H1 (cell line): Measurements from ENCODE around the gene TUBGCP5. TPM values are rescaled to one million over a fixed set of nuclear protein-coding genes. Genes with fewer than 3 reads are reported as not detected.

ENCODE experiments used
- CTCF ChIA-PET: fragments of 300-600 bp; sonication (Branson Sonifier 250); formaldehyde crosslinking; loops from one replicate; lab custom pipeline; 2021; ENCODE audit not compliant: partially characterized antibody; lab: Charles Lee
- POLR2A ChIA-PET: fragments of 300-600 bp; sonication (Branson Sonifier 250); formaldehyde crosslinking; loops from one replicate; lab custom pipeline; 2021; ENCODE audit warnings: inconsistent platforms; ENCODE audit not compliant: partially characterized antibody; lab: Charles Lee
- DNase-seq, 2 experiments: peaks; one replicate each; pipeline versions ENCODE4 v3.0.0 to v3.0.0-alpha.2; 2010 to 2022; ENCODE audit warnings: low spot score in 2 of 2, low read depth in 1 of 2, mixed read lengths in 1 of 2
- FAIRE-seq: peaks from 2 replicates; lab custom pipeline; 2011; peaks lifted over from hg19 to GRCh38; lab: Jason Lieb, UNC
- H2AFZ ChIP-seq: 2 replicates; pipeline ENCODE4 v1.8.1; 2012; ENCODE audit warnings: low read length, inconsistent platforms
- H2AK5ac ChIP-seq: 2 replicates; pipeline ENCODE4 v1.6.1; 2013; ENCODE audit warnings: low read depth, low read length
- H2BK120ac ChIP-seq: replicated peaks from 2 replicates; pipeline ENCODE3; 2013; ENCODE audit warnings: low read depth, low read length, inconsistent platforms
- H2BK12ac ChIP-seq: 2 replicates; pipeline ENCODE4 v1.6.1; 2013; ENCODE audit warnings: low read depth, low read length
- H2BK15ac ChIP-seq: 2 replicates; pipeline ENCODE4 v1.6.1; 2013; ENCODE audit warnings: low read length
- H2BK20ac ChIP-seq: 2 replicates; pipeline ENCODE4 v1.6.1; 2013; ENCODE audit warnings: low read length
- H2BK5ac ChIP-seq: 2 replicates; pipeline ENCODE4 v1.6.1; 2013; ENCODE audit warnings: low read depth, low read length
- H3K14ac ChIP-seq: 2 replicates; pipeline ENCODE4 v1.6.1; 2013; ENCODE audit warnings: inconsistent platforms; ENCODE audit not compliant: insufficient read length
- H3K18ac ChIP-seq: 2 replicates; pipeline ENCODE4 v1.6.1; 2013; ENCODE audit warnings: low read length; ENCODE audit errors: extremely low read depth
- H3K23ac ChIP-seq: 2 replicates; pipeline ENCODE4 v1.6.1; 2013; ENCODE audit warnings: inconsistent platforms; ENCODE audit not compliant: insufficient read length
- H3K23me2 ChIP-seq: 2 replicates; pipeline ENCODE4 v1.6.1; 2013; ENCODE audit warnings: low read depth, low read length
- H3K27ac ChIP-seq: 2 replicates; pipeline ENCODE4 v1.6.1; 2011; ENCODE audit warnings: low read depth, low read length, inconsistent platforms
- H3K27me3 ChIP-seq, 4 experiments: replicated peaks in 1 of 4; 1 replicate in 1 of 4; 2 replicates in 3 of 4; pipeline versions ENCODE4 v1.6.1 to v1.8.1; 2011 to 2013; ENCODE audit warnings: low read length in 3 of 4, mild to moderate bottlenecking in 3 of 4, inconsistent platforms in 2 of 4, mixed read lengths in 2 of 4, moderate library complexity in 1 of 4; ENCODE audit not compliant: control insufficient read depth in 3 of 4, insufficient read depth in 3 of 4; ENCODE audit errors: extremely low read depth in 1 of 4
- H3K36me3 ChIP-seq, 4 experiments: 2 replicates each; pipeline versions ENCODE4 v1.6.1 to v1.8.1; 2011 to 2013; ENCODE audit warnings: mild to moderate bottlenecking in 4 of 4, low read length in 3 of 4, moderate library complexity in 2 of 4, control low read depth in 1 of 4, inconsistent platforms in 1 of 4; ENCODE audit not compliant: insufficient read depth in 4 of 4, control insufficient read depth in 2 of 4
- H3K4ac ChIP-seq: replicated peaks from 2 replicates; pipeline ENCODE3; 2013; ENCODE audit warnings: low read length, low read depth, mixed read lengths, inconsistent platforms; ENCODE audit not compliant: insufficient read length
- H3K4me1 ChIP-seq, 4 experiments: replicated peaks in 1 of 4; 1 replicate in 1 of 4; 2 replicates in 3 of 4; pipeline versions ENCODE4 v1.6.1 to v1.8.1; 2011 to 2013; ENCODE audit warnings: low read length in 3 of 4, inconsistent platforms in 2 of 4, mixed read lengths in 1 of 4; ENCODE audit not compliant: insufficient read depth in 4 of 4, control insufficient read depth in 3 of 4
- H3K4me2 ChIP-seq, 2 experiments: 2 replicates each; pipeline versions ENCODE4 v1.6.1 to v1.8.1; 2011 to 2013; ENCODE audit warnings: low read depth in 2 of 2, low read length in 2 of 2, control low read depth in 1 of 2, inconsistent platforms in 1 of 2, mild to moderate bottlenecking in 1 of 2; ENCODE audit not compliant: insufficient read depth in 1 of 2
- H3K4me3 ChIP-seq, 4 experiments: fragments of 200-600, 300-600 bp in 1 of 4; sonication (generic), shearing (Covaris generic), sonication (Bioruptor Twin) in 1 of 4; 2 replicates each; pipeline versions ENCODE4 v1.5.1 to v1.8.1; 2011 to 2016; ENCODE audit warnings: low read length in 4 of 4, low read depth in 3 of 4, control low read depth in 2 of 4, inconsistent platforms in 2 of 4, mild to moderate bottlenecking in 2 of 4, mixed read lengths in 1 of 4, moderate library complexity in 1 of 4; ENCODE audit not compliant: insufficient read depth in 2 of 4; ENCODE audit errors: extremely low read depth in 1 of 4
- H3K56ac ChIP-seq: replicated peaks from 2 replicates; pipeline ENCODE3; 2013; ENCODE audit warnings: low read depth, mild to moderate bottlenecking, mixed read lengths, low read length, inconsistent platforms; ENCODE audit not compliant: insufficient read length
- H3K79me1 ChIP-seq: 2 replicates; pipeline ENCODE4 v1.6.1; 2013; ENCODE audit warnings: low read depth, low read length, control low read depth
- H3K79me2 ChIP-seq, 2 experiments: 2 replicates each; pipeline versions ENCODE4 v1.6.1 to v1.8.1; 2012 to 2013; ENCODE audit warnings: low read length in 2 of 2, mild to moderate bottlenecking in 2 of 2, inconsistent platforms in 1 of 2; ENCODE audit not compliant: insufficient read depth in 2 of 2, control insufficient read depth in 1 of 2
- H3K9ac ChIP-seq, 4 experiments: replicated peaks in 1 of 4; 1 replicate in 1 of 4; 2 replicates in 3 of 4; pipeline versions ENCODE4 v1.6.1 to v1.8.1; 2011 to 2013; ENCODE audit warnings: low read depth in 3 of 4, low read length in 3 of 4, control low read depth in 2 of 4, mild to moderate bottlenecking in 2 of 4, moderate library complexity in 2 of 4, inconsistent platforms in 1 of 4; ENCODE audit errors: extremely low read depth in 1 of 4
- H3K9me3 ChIP-seq, 2 experiments: 2 replicates each; pipeline versions ENCODE4 v1.6.1 to v1.8.1; 2012 to 2013; ENCODE audit warnings: mild to moderate bottlenecking in 2 of 2, moderate library complexity in 2 of 2, control low read depth in 1 of 2, inconsistent platforms in 1 of 2, low read depth in 1 of 2, low read length in 1 of 2, mixed read lengths in 1 of 2; ENCODE audit not compliant: insufficient read depth in 2 of 2
- H4K20me1 ChIP-seq, 2 experiments: replicated peaks in 1 of 2; 2 replicates each; pipeline versions ENCODE3 to v1.8.1; 2011 to 2013; ENCODE audit warnings: inconsistent platforms in 2 of 2, low read length in 2 of 2, mild to moderate bottlenecking in 1 of 2; ENCODE audit not compliant: insufficient read depth in 2 of 2, control insufficient read depth in 1 of 2
- H4K5ac ChIP-seq: 2 replicates; pipeline ENCODE4 v1.6.1; 2013; ENCODE audit warnings: low read length, low read depth, mixed read lengths, inconsistent platforms; ENCODE audit not compliant: insufficient read length
- H4K8ac ChIP-seq: 2 replicates; pipeline ENCODE4 v1.8.0; 2013; ENCODE audit warnings: mild to moderate bottlenecking, moderate library complexity, low read length, inconsistent platforms; ENCODE audit not compliant: insufficient read depth; ENCODE audit errors: extremely low read depth
- H4K91ac ChIP-seq: replicated peaks from 2 replicates; pipeline ENCODE3; 2013; ENCODE audit warnings: low read length, mixed read lengths, inconsistent platforms; ENCODE audit not compliant: insufficient read length
- ATF2 ChIP-seq: IDR thresholded peaks from 2 replicates; pipeline ENCODE4 v1.6.1; 2012; ENCODE audit warnings: low read length, inconsistent platforms
- BCL11A ChIP-seq, 2 experiments: IDR thresholded peaks; one replicate each; pipeline ENCODE4 v1.6.1; 2011; ENCODE audit warnings: low read depth in 2 of 2, low read length in 2 of 2, mild to moderate bottlenecking in 2 of 2
- CBX8 ChIP-seq: fragments of 300-800, 300-1000 bp; sonication (generic); IDR thresholded peaks from 2 replicates; pipeline ENCODE4 v1.7.1; 2016; ENCODE audit warnings: low read depth, low read length, borderline replicate concordance
- CTBP2 ChIP-seq: IDR thresholded peaks from 2 replicates; pipeline ENCODE4 v1.7.0; 2011; ENCODE audit warnings: borderline replicate concordance, mild to moderate bottlenecking, moderate library complexity, mixed read lengths, low read length; ENCODE audit not compliant: insufficient read depth, insufficient read length
- EGR1 ChIP-seq: IDR thresholded peaks from 2 replicates; pipeline ENCODE4 v1.6.1; 2011; ENCODE audit warnings: low read depth, low read length, borderline replicate concordance
- EZH2 ChIP-seq: fragments of 200-600 bp; sonication (generic); IDR thresholded peaks from 2 replicates; pipeline ENCODE4 v1.7.1; 2012; ENCODE audit warnings: low read depth, mild to moderate bottlenecking, moderate library complexity, low read length, inconsistent platforms; ENCODE audit not compliant: severe bottlenecking
- GTF2F1 ChIP-seq: IDR thresholded peaks from 2 replicates; pipeline ENCODE4 v1.6.1; 2012; ENCODE audit warnings: low read depth, low read length, improper control_type of control experiment, borderline replicate concordance
- MAFK ChIP-seq: IDR thresholded peaks from 2 replicates; pipeline ENCODE4 v1.6.1; 2012; ENCODE audit warnings: low read depth, mild to moderate bottlenecking, improper control_type of control experiment, low read length
- PHF8 ChIP-seq: fragments of 200-600 bp; sonication (generic); conservative IDR thresholded peaks from 2 replicates; pipeline ENCODE4 v1.7.1; 2012; ENCODE audit warnings: low read depth, mild to moderate bottlenecking, inconsistent platforms, low read length, moderate library complexity
- RNF2 ChIP-seq: fragments of 200-900, 300-1000 bp; sonication (generic); IDR thresholded peaks from 2 replicates; pipeline ENCODE4 v1.7.1; 2016; ENCODE audit warnings: borderline replicate concordance, low read depth, mild to moderate bottlenecking, antibody characterized with exemption, low read length; ENCODE audit not compliant: poor library complexity, severe bottlenecking; ENCODE audit errors: missing control alignments
- SUZ12 ChIP-seq: fragments of 200-600 bp; sonication (generic); IDR thresholded peaks from 2 replicates; pipeline ENCODE4 v1.6.1; 2012; ENCODE audit warnings: mild to moderate bottlenecking, inconsistent platforms, low read length, moderate library complexity, mixed read lengths
- TEAD4 ChIP-seq: IDR thresholded peaks from 2 replicates; pipeline ENCODE4 v1.6.1; 2012; ENCODE audit warnings: low read depth, low read length, inconsistent platforms, mixed read lengths
- WGBS, 2 experiments: shearing (Covaris generic) in 1 of 2; methylation state at CpG; one replicate each; pipeline versions ENCODE4 v1.1.6 to v1.1.7; 2013 to 2015; ENCODE audit warnings: low lambda C conversion rate in 2 of 2, mixed read lengths in 2 of 2, inconsistent platforms in 1 of 2, low coverage in 1 of 2, missing lambda C conversion rate in 1 of 2; ENCODE audit not compliant: insufficient replicate concordance in 2 of 2, insufficient coverage in 1 of 2, insufficient read length in 1 of 2; ENCODE audit errors: extremely low coverage in 1 of 2, missing lambda C conversion rate in 1 of 2; 5-methylcytosine and 5-hydroxymethylcytosine counted together
- polyA plus RNA-seq, 7 experiments: library from polyadenylated mRNA; depleted of rRNA in 3 of 7; stranded (reverse) in 5 of 7; unstranded in 2 of 7; fragments of >200 nt in 5 of 7; fragments of 200-250 nt in 2 of 7; gene quantifications; 1 replicate in 5 of 7; 2 replicates in 1 of 7; 4 replicates in 1 of 7; pipeline versions ENCODE4 v1.2.1 to v1.2.3, GENCODE V29; 2011 to 2013; ENCODE audit warnings: missing spikeins in 2 of 7, mixed read lengths in 2 of 7
- total RNA-seq: library from RNA; stranded (reverse); fragmentation: NEBNext Ultra II Directional; extraction: Animal tissue kit (Norgen Biotek cat#: 25700); gene quantifications from 2 replicates; pipeline ENCODE4 v1.2.1, GENCODE V29; 2021

Gene TUBGCP5
- total and polyA plus RNA-seq, 2 of the 8 experiments (the other 6 are each of a cell fraction or from before 2014, with no cell fraction given), result 6.3 to 12.5 TPM

- POLR2A ChIA-PET, result no interaction called here
- CTCF ChIA-PET, result no interaction called here
- 80% methylated on average over 1 of the region's 1 CpG; no CpG with 5 or more reads in 1 of the 2 experiments for WGBS, 2 experiments
- Histone ChIP-seq H3K4me2 (no peak overlapping the region), H2BK120ac (no peak overlapping the region), H3K27me3 (no peaks in the 10 kb centered on the region), H3K23ac (no peak overlapping the region), H2BK5ac (no peak overlapping the region), H3K79me2 (no peaks in the 10 kb centered on the region), H3K23me2 (no peaks in the 10 kb centered on the region), H2AFZ (no peak overlapping the region), H3K56ac (no peak overlapping the region), H3K4ac (no peak overlapping the region), H3K9me3 (peaks cover 3 to 34% of the 10 kb centered on the region in 2 experiments; a peak in 3 of 4 replicates), H3K27ac (no peak overlapping the region), H3K4me1 (no peaks in the 10 kb centered on the region), H2BK15ac (no peak overlapping the region), H2AK5ac (no peak overlapping the region), H3K79me1 (no peaks in the 10 kb centered on the region), H4K5ac (no peak overlapping the region), H4K91ac (no peak overlapping the region), H3K9ac (no peak overlapping the region), H4K20me1 (no peaks in the 10 kb centered on the region), H3K36me3 (no peaks in the 10 kb centered on the region), H3K4me3 (no peak overlapping the region), H2BK20ac (no peak overlapping the region), H4K8ac (no peak overlapping the region), H3K14ac (no peak overlapping the region), H2BK12ac (no peak overlapping the region), H3K18ac (no peak overlapping the region)
- FAIRE-seq, result no peak
- no peak for DNase-seq
- TF ChIP-seq MAFK (no peak), PHF8 (no peak), TEAD4 (no peak), EGR1 (no peak), BCL11A (IDR thresholded peaks at IDR 0.05; ENCODE audit: low read depth in 2 of 2, low read length in 2 of 2) (no peak), ATF2 (no peak), CTBP2 (no peak), RNF2 (no peak), SUZ12 (no peak), GTF2F1 (no peak), EZH2 (no peak), CBX8 (no peak)
These were observed 11.3 kb upstream of the TUBGCP5 start for GRCh38 chr15:23050708-23051107.
